ENCODE results near the gene GM2A.

GM2A gene

GRCh38 chr5:151281001-151281639 lies 28.1 kb downstream of the GM2A start:
- no peak for TF ChIP-seq GATA2 (IDR thresholded peaks at IDR 0.05; ENCODE audit: low read depth, low read length)
- TF ChIP-seq GATA3 (IDR thresholded peaks at IDR 0.05; ENCODE audit: low read depth, low read length) = no peak

GRCh38 chr5:151283120-151283825 lies 30.3 kb downstream of the GM2A start:
- TF ChIP-seq GATA3 (IDR thresholded peaks at IDR 0.05; ENCODE audit: low read depth, low read length) = no peak
- no peak for TF ChIP-seq GATA2 (IDR thresholded peaks at IDR 0.05; ENCODE audit: low read depth, low read length)

GRCh38 chr5:151284392-151284967 lies 31.5 kb downstream of the GM2A start:
- TF ChIP-seq GATA3 (IDR thresholded peaks at IDR 0.05; ENCODE audit: low read depth, low read length) (no peak), GATA2 (IDR thresholded peaks at IDR 0.05; ENCODE audit: low read depth, low read length) (no peak)

- TF ChIP-seq GATA2 (IDR thresholded peaks at IDR 0.05; ENCODE audit: low read depth, low read length) (no peak), GATA3 (IDR thresholded peaks at IDR 0.05; ENCODE audit: low read depth, low read length) (no peak)
Observed at GRCh38 chr5:151285683-151286082, 32.7 kb downstream of the GM2A start.

- TF ChIP-seq GATA3 (IDR thresholded peaks at IDR 0.05; ENCODE audit: low read depth, low read length) (no peak), GATA2 (IDR thresholded peaks at IDR 0.05; ENCODE audit: low read depth, low read length) (no peak)
Observed at GRCh38 chr5:151286246-151286645, 33.3 kb downstream of the GM2A start.

- TF ChIP-seq GATA3 (IDR thresholded peaks at IDR 0.05; ENCODE audit: low read depth, low read length) = no peak
- no peak for TF ChIP-seq GATA2 (IDR thresholded peaks at IDR 0.05; ENCODE audit: low read depth, low read length)
Observed at GRCh38 chr5:151288180-151288579, 35.2 kb downstream of the GM2A start.

- TF ChIP-seq GATA2 (IDR thresholded peaks at IDR 0.05; ENCODE audit: low read depth, low read length) (no peak), GATA3 (IDR thresholded peaks at IDR 0.05; ENCODE audit: low read depth, low read length) (no peak)
Observed at GRCh38 chr5:151293624-151294023, 40.6 kb downstream of the GM2A start.

GRCh38 chr5:151295138-151295537 lies 42.2 kb downstream of the GM2A start:
- TF ChIP-seq GATA3 (IDR thresholded peaks at IDR 0.05; ENCODE audit: low read depth, low read length) = no peak
- no peak for TF ChIP-seq GATA2 (IDR thresholded peaks at IDR 0.05; ENCODE audit: low read depth, low read length)

GRCh38 chr5:151295791-151296477 lies 42.9 kb downstream of the GM2A start:
- TF ChIP-seq GATA2 (IDR thresholded peaks at IDR 0.05; ENCODE audit: low read depth, low read length) (no peak), GATA3 (IDR thresholded peaks at IDR 0.05; ENCODE audit: low read depth, low read length) (no peak)

- no peak for TF ChIP-seq GATA2 (IDR thresholded peaks at IDR 0.05; ENCODE audit: low read depth, low read length)
- TF ChIP-seq GATA3 (IDR thresholded peaks at IDR 0.05; ENCODE audit: low read depth, low read length) = no peak
Observed at GRCh38 chr5:151296478-151296830, 43.5 kb downstream of the GM2A start.

- TF ChIP-seq GATA3 (IDR thresholded peaks at IDR 0.05; ENCODE audit: low read depth, low read length) = no peak
- TF ChIP-seq GATA2 (IDR thresholded peaks at IDR 0.05; ENCODE audit: low read depth, low read length) = no peak
Observed at GRCh38 chr5:151296974-151297373, 44.0 kb downstream of the GM2A start.

GRCh38 chr5:151298063-151298855 lies 45.3 kb downstream of the GM2A start:
- no peak for TF ChIP-seq GATA2 (IDR thresholded peaks at IDR 0.05; ENCODE audit: low read depth, low read length)

- TF ChIP-seq GATA3 (IDR thresholded peaks at IDR 0.05; ENCODE audit: low read depth, low read length) = no peak
- no peak for TF ChIP-seq GATA2 (IDR thresholded peaks at IDR 0.05; ENCODE audit: low read depth, low read length)
Observed at GRCh38 chr5:151303666-151304065, 50.7 kb downstream of the GM2A start, which contains the start of gene SLC36A3. TSS of gene SLC36A3 (minus strand) at chr5:151303766. CDS start at chr5:151303354, 412 bp downstream.

- TF ChIP-seq GATA3 (IDR thresholded peaks at IDR 0.05; ENCODE audit: low read depth, low read length) (no peak), GATA2 (IDR thresholded peaks at IDR 0.05; ENCODE audit: low read depth, low read length) (no peak)
Observed at GRCh38 chr5:151310932-151311331, 57.9 kb downstream of the GM2A start.
